CD14-positive monocyte (primary cell): ENCODE measurements around the gene CYP27B1. TPM values are rescaled to one million over a fixed set of nuclear protein-coding genes. Genes with fewer than 3 reads are reported as not detected.
"Not testable (repeated sequence)": the region's sequence is repeated elsewhere in the genome, so short reads cannot be mapped to it uniquely, and the experiment has no call there.

Experiments
- DNase-seq, 3 donors: peaks; one replicate each; pipeline ENCODE4 v3.0.0-alpha.2; 2011 to 2022
- H2AFZ ChIP-seq: 2 replicates; pipeline ENCODE4 v1.6.0; 2012; ENCODE audit warnings: mild to moderate bottlenecking, low read depth, low read length, inconsistent platforms; ENCODE audit not compliant: insufficient read depth, poor library complexity, severe bottlenecking
- H3K27ac ChIP-seq, 2 donors: 1 replicate in 1 of 2; 2 replicates in 1 of 2; pipeline ENCODE4 v1.5.1; 2012 to 2013; ENCODE audit warnings: low read length in 2 of 2, control low read depth in 1 of 2, inconsistent platforms in 1 of 2, low read depth in 1 of 2, mild to moderate bottlenecking in 1 of 2
- H3K27me3 ChIP-seq, 2 donors: one replicate each; pipeline versions ENCODE4 v1.6.0 to v1.6.1; 2011 to 2013; ENCODE audit warnings: low read length in 2 of 2; ENCODE audit not compliant: control insufficient read depth in 2 of 2, insufficient read depth in 2 of 2
- H3K36me3 ChIP-seq, 2 donors: replicated peaks in 1 of 2; 1 replicate in 1 of 2; 2 replicates in 1 of 2; pipeline versions ENCODE4 v1.5.1 to v1.6.1; 2012 to 2013; ENCODE audit warnings: low read length in 2 of 2, control low read depth in 1 of 2, inconsistent platforms in 1 of 2, mild to moderate bottlenecking in 1 of 2; ENCODE audit not compliant: insufficient read depth in 2 of 2, control insufficient read depth in 1 of 2
- H3K4me1 ChIP-seq, 2 donors: 1 replicate in 1 of 2; 2 replicates in 1 of 2; pipeline versions ENCODE4 v1.5.1 to v1.6.1; 2012 to 2013; ENCODE audit warnings: low read length in 2 of 2, control low read depth in 1 of 2, inconsistent platforms in 1 of 2, mild to moderate bottlenecking in 1 of 2, moderate library complexity in 1 of 2; ENCODE audit not compliant: insufficient read depth in 2 of 2, control insufficient read depth in 1 of 2
- H3K4me2 ChIP-seq: replicated peaks from 2 replicates; pipeline ENCODE3; 2012; ENCODE audit warnings: low read length, moderate library complexity, mild to moderate bottlenecking; ENCODE audit not compliant: poor library complexity, severe bottlenecking; ENCODE audit errors: extremely low read depth
- H3K4me3 ChIP-seq, 3 experiments: fragments of 200-600 bp in 1 of 3; sonication (generic) in 1 of 3; replicated peaks in 1 of 3; 1 replicate in 2 of 3; 2 replicates in 1 of 3; pipeline ENCODE4 v1.5.1; 2011 to 2013; ENCODE audit warnings: low read length in 3 of 3, mild to moderate bottlenecking in 3 of 3, control low read depth in 2 of 3, low read depth in 2 of 3, inconsistent platforms in 1 of 3, moderate library complexity in 1 of 3
- H3K79me2 ChIP-seq: 2 replicates; pipeline ENCODE4 v1.6.0; 2012; ENCODE audit warnings: mild to moderate bottlenecking, control low read depth, inconsistent platforms, low read length, moderate library complexity; ENCODE audit not compliant: insufficient read depth
- H3K9ac ChIP-seq: 2 replicates; pipeline ENCODE4 v1.6.0; 2017; ENCODE audit warnings: low read length, mild to moderate bottlenecking; ENCODE audit not compliant: insufficient read depth, poor library complexity, severe bottlenecking
- H3K9me3 ChIP-seq, 2 donors: replicated peaks in 1 of 2; 1 replicate in 1 of 2; 2 replicates in 1 of 2; pipeline versions ENCODE4 v1.5.1 to v1.6.1; 2012 to 2013; ENCODE audit warnings: low read length in 2 of 2, control low read depth in 1 of 2; ENCODE audit not compliant: control insufficient read depth in 1 of 2, insufficient read depth in 1 of 2
- H4K20me1 ChIP-seq: 2 replicates; pipeline ENCODE4 v1.6.0; 2012; ENCODE audit warnings: mild to moderate bottlenecking, low read length, control low read depth, moderate library complexity; ENCODE audit not compliant: insufficient read depth
- H3K27ac Mint-ChIP-seq, 7 donors: one replicate each; pipeline ENCODE4 v1.8.0; 2020; ENCODE audit warnings: mild to moderate bottlenecking in 7 of 7, mixed read lengths in 7 of 7, moderate library complexity in 6 of 7, inconsistent platforms in 2 of 7
- H3K27me3 Mint-ChIP-seq, 3 donors: one replicate each; pipeline ENCODE4 v1.8.0; 2021 to 2022; ENCODE audit warnings: low read depth in 3 of 3, mild to moderate bottlenecking in 3 of 3, mixed read lengths in 3 of 3, moderate library complexity in 3 of 3, inconsistent platforms in 1 of 3
- H3K36me3 Mint-ChIP-seq, 2 donors: one replicate each; pipeline ENCODE4 v1.8.0; 2020; ENCODE audit warnings: mixed read lengths in 2 of 2, inconsistent platforms in 1 of 2, mild to moderate bottlenecking in 1 of 2
- H3K4me1 Mint-ChIP-seq: one replicate; pipeline ENCODE4 v1.8.0; 2020; ENCODE audit warnings: mild to moderate bottlenecking, mixed read lengths
- H3K4me3 Mint-ChIP-seq, 2 donors: one replicate each; pipeline ENCODE4 v1.8.0; 2020; ENCODE audit warnings: mild to moderate bottlenecking in 2 of 2, mixed read lengths in 2 of 2, moderate library complexity in 1 of 2
- H3K9me3 Mint-ChIP-seq, 7 donors: one replicate each; pipeline ENCODE4 v1.8.0; 2020 to 2022; ENCODE audit warnings: mixed read lengths in 7 of 7, mild to moderate bottlenecking in 6 of 7, moderate library complexity in 6 of 7, inconsistent platforms in 2 of 7
- CTCF ChIP-seq: fragments of 200-600 bp; IDR thresholded peaks from one replicate; pipeline ENCODE4 v1.8.0; 2022; ENCODE audit warnings: antibody characterized with exemption, mild to moderate bottlenecking
- WGBS: methylation state at CpG from one replicate; pipeline ENCODE4 v1.1.5; 2013; ENCODE audit warnings: missing lambda C conversion rate; ENCODE audit not compliant: insufficient coverage; 5-methylcytosine and 5-hydroxymethylcytosine counted together
- intact Hi-C, 2 donors: fragments of 100-400 bp; cut with micrococcal nuclease; formaldehyde crosslinking; loops; one replicate each; pipeline versions ENCODE4 v1.15.0 to v1.15.1; 2023
- polyA plus RNA-seq, 3 donors: library from polyadenylated mRNA; depleted of rRNA in 1 of 3; unstranded in 2 of 3; stranded (reverse) in 1 of 3; fragments of 300-500 nt in 2 of 3; fragments of >200 nt in 1 of 3; fragmentation: Illumina TruSeq in 2 of 3; gene quantifications; 1 replicate in 2 of 3; 2 replicates in 1 of 3; pipeline ENCODE4 v1.2.3, GENCODE V29; 2012 to 2021

CYP27B1 gene
- polyA plus RNA-seq, 3 donors, result 0.81 TPM; not detected in 2

GRCh38 chr12:57715786-57716185 is 51.1 kb downstream of the CYP27B1 start:
- H3K4me1 ChIP-seq, result no peaks in the 10 kb centered on the region
- no peak overlapping the region for H3K27ac ChIP-seq
- H3K36me3 ChIP-seq, result peaks cover 91 to 94% of the 10 kb centered on the region in 2 donors
- H3K9me3 Mint-ChIP-seq, result peaks cover 0 to 2% (median 0%) of the 10 kb centered on the region in 7 donors
- intact Hi-C loops, result no loop called here
- no peaks in the 10 kb centered on the region for H3K9me3 ChIP-seq
- H3K79me2 ChIP-seq, result peaks cover 2% of the 10 kb centered on the region
- H3K4me2 ChIP-seq, result no peak overlapping the region
- H3K4me3 Mint-ChIP-seq, result no peak overlapping the region
- peaks cover 29% of the 10 kb centered on the region for H4K20me1 ChIP-seq
- H3K27me3 ChIP-seq, result no peaks in the 10 kb centered on the region
- no peak overlapping the region for H3K4me3 ChIP-seq
- no peak overlapping the region for H3K9ac ChIP-seq
- no peak overlapping the region for H2AFZ ChIP-seq
- TF ChIP-seq CTCF, result no peak
- no peak for DNase-seq
- H3K36me3 Mint-ChIP-seq, result peaks cover 74 to 90% of the 10 kb centered on the region in 2 donors
- H3K27me3 Mint-ChIP-seq, result no peaks in the 10 kb centered on the region
- no peaks in the 10 kb centered on the region for H3K4me1 Mint-ChIP-seq
- peak overlapping the region in 2 of 7 donors; percentile 4 to 47 for H3K27ac Mint-ChIP-seq
- 98% methylated on average over 7 of the region's 12 CpGs for WGBS

- H3K27me3 Mint-ChIP-seq, H3K27ac Mint-ChIP-seq, H3K9me3 ChIP-seq, H3K4me2 ChIP-seq, H3K9me3 Mint-ChIP-seq, H3K79me2 ChIP-seq, intact Hi-C loops, H2AFZ ChIP-seq, H3K4me1 Mint-ChIP-seq, DNase-seq, H3K4me1 ChIP-seq, H3K4me3 ChIP-seq, H3K27me3 ChIP-seq, H3K4me3 Mint-ChIP-seq, H3K27ac ChIP-seq, H3K9ac ChIP-seq: not testable (repeated sequence)
- peaks cover 70 to 90% of the 10 kb centered on the region in 2 donors for H3K36me3 Mint-ChIP-seq
- peaks cover 34% of the 10 kb centered on the region for H4K20me1 ChIP-seq
- WGBS, result no CpG with 5 or more reads among the region's 6 CpGs
- H3K36me3 ChIP-seq, result peaks cover 87 to 94% of the 10 kb centered on the region in 2 donors
Observed at GRCh38 chr12:57715036-57715748, 51.7 kb downstream of the CYP27B1 start.
